Stomach (tissue), 4 donors: ENCODE data around the gene HORMAD1.

Experiments used
- CTCF ChIP-seq, 7 experiments: fragments of 450-650 bp in 4 of 7; fragments of 200-600 bp in 3 of 7; sonication (generic) in 3 of 7; IDR thresholded peaks; one replicate each; pipeline ENCODE4 v1.5.1; 2016 to 2019; ENCODE audit warnings: antibody characterized with exemption in 7 of 7, control low read depth in 2 of 7, mild to moderate bottlenecking in 1 of 7
- POLR2A ChIP-seq, 4 donors: fragments of 450-650 bp; IDR thresholded peaks; one replicate each; pipeline ENCODE4 v1.6.1; 2016; ENCODE audit warnings: antibody characterized with exemption in 4 of 4, control low read depth in 2 of 4, mild to moderate bottlenecking in 1 of 4, moderate library complexity in 1 of 4

- TF ChIP-seq POLR2A (IDR thresholded peaks at IDR 0.05) (no peak), CTCF (IDR thresholded peaks at IDR 0.05) (no peak)
Observed at GRCh38 chr1:150724336-150724735, 3.6 kb upstream of the HORMAD1 start.
